ENCODE results near the gene HDAC9.
"Not testable (repeated sequence)": the region's sequence is repeated elsewhere in the genome, so short reads cannot be mapped to it uniquely, and the experiment has no call there.

Gene HDAC9

DNA sequence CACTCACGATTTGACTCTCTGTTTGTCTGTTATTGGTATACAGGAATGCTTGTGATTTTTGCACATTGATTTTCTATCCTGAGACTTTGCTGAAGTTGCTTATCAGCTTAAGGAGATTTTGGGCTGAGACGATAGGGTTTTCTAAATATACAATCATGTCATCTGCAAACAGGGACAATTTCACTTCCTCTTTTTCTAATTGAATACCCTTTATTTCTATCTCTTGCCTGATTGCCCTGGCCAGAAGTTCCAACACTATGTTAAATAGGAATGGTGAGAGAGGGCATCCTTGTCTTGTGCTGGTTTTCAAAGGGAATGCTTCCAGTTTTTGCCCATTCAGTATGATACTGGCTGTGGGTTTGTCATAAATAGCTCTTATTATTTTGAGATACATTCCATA lies 240.5 kb downstream of the HDAC9 start:
- not testable (repeated sequence) for DNase-seq (ENCODE audit: low read depth)

DNA sequence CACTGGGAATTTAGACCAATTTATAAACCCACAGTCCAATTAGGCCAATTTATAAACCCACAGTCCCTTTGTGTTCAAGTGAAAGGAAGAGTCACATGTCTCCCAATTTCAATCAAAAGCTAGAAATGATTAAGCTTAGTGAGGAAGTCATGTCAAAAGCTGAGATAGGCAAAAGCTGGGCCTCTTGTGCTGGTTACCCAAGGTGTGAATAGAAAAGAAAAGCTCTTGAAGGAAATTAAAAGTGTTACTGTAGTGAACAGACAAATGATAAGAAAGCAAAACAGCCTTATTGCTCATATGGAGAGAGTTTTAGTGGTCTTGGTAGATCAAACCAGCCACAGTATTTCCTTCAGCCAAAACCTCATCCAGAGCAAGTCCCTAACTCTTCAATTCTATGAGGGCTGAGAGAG lies 245.0 kb downstream of the HDAC9 start:
- no peak for DNase-seq (ENCODE audit: low read depth)

DNA sequence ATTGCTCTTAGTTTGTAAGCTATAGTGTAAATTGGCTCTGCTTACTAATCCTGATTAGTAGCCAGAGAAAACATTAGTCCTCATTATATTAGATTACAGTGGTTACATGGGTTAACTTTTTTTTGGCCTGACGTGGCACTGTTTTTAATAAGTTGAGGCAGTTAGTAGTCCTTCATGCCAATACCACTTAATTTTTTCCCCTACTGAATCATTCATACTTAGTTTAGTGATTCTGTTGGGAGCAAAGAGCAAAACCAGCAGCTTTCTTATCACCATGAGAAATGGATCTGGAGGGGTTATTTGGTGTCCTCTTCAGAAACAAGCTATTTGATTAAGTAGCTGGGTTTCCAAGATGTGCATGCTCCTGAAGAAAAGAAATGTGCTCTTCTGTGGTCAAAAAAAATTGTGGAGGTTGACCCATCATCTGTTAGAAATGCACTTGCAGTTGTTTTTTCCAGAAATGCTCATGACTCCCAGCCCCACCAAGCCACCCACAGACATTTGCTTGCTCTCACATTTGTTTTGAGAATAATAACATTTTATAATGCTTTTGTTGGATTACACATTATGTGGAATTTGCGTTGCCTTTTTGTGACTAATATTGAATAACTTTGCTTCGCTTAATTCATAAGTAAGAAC lies 258.5 kb downstream of the HDAC9 start:
- no peak for DNase-seq (ENCODE audit: low read depth)

DNA sequence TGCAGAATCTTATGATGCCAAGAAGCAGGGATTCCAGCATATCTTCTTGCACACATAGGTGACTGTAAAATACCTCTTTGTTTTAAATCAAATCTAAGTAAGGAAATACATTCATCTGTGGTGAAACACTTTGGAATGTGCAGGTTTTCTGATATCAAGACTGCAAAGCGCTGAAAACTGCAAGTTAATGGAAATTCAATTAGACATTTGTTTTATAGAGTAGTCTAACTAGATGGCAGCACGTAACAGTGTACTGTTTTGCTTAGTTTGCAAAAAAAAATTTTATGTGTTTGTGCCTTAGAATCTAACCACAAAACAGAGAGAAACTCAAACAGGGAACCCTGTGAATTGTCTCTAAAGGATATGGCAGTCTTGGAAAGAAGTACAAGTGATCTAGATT lies 259.2 kb downstream of the HDAC9 start:
- DNase-seq (ENCODE audit: low read depth) = no peak

DNA sequence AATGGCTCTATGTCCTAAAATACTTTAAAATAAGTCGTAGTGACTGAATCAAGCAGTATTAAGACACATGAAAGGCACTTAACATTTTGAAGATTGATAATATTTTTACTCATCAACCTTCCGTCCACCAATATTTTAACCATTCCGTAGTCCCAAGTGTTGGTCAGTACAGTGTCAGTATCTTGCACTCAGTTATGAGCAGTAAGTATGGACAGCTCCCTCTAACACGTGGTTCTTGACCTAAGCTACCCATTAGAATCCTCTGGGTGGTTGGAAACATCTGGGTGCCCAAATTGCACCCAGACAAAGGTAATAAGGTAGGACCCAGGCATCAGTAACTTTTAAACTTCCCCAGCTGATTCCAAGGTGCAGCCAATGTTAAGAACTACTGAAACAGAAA lies 260.2 kb downstream of the HDAC9 start:
- no peak for DNase-seq (ENCODE audit: low read depth)

DNA sequence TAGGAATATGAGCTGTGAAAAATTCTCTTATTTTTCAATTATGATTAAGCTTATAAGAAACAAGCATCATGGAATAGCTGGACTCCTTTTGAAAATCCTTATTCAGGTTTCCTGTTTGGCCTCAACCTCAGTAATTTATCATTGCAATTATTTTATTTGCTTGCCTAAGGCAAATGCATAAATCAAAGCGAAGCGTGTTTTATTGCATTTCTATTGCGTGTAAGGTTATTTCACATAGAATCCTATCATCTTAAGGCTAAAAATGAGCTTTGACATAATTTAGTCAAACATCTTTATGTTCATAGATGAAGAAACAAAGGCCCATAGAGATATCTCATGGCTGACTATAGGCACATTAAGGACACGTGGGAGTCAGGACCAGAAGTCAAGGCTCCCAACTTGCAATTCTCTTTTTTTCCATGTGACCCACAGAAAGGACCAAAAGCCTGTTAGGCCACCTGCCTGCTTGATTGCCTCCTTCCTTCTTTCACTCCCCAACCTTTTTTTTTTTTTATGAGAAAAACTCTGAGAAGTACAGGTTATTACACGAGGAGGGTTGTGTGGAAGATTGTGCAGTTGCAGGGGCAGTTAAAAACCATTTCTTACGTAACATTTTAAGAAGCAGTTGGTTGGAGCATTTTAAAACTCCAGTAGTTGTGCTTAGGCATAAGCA lies 261.0 kb downstream of the HDAC9 start:
- DNase-seq (ENCODE audit: low read depth) = no peak

DNA sequence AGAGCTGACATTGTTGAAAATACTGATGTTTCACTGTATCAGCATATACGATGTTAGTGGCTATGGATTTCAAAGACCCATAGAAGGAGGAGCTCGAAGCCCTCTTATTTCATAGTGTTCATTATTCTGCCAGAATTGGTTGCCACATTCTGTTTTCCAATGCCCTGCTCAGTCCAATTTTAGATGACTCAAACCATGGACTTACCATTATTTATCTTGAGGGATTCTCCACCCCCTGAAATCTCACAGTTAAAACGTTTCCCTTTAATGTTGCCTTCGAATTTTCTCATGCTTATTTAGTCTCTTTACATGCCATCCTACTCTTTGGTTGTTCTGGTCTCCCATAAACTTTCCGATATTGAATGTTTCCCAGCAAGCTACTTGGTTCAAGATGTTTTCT lies 264.5 kb downstream of the HDAC9 start:
- no peak for DNase-seq (ENCODE audit: low read depth)

DNA sequence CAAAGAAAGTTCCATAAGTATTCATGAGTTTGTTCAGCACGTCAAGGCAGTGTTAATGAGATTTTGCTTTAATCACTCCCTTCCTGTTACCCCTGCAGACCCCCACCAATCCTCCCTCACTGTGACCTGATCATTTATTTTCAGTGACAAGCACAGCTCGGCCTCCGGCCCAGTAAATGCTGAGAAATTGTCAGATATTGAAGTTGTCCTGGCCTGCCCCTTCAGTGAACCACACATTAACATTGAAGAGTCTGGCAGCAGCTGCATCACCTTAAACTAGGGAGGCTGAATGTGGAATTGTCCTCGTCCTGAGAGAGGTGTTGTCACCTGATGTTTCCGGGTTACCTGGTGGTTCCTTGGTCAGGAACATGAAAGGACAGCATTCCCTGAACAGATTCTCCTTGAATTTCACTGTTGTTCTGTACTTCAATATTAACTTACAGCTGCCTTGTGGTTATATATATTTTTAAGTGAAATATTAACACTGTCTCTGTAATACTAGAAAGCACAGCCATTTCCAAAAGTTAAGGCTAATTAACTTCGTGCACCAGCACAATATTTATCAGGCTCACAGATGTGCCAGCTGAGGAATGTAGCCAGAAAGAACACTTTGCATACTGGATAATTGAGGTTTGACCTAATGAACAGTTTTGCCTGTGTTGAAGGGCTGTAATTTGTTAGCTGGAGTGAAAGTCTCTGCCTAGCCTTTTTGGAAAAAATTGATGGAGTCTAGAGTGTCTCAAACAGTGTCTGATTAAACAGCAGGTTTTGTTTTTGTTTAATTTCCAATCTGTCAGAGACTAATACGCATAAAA lies 265.3 kb downstream of the HDAC9 start:
- no peak for DNase-seq (ENCODE audit: low read depth)

DNA sequence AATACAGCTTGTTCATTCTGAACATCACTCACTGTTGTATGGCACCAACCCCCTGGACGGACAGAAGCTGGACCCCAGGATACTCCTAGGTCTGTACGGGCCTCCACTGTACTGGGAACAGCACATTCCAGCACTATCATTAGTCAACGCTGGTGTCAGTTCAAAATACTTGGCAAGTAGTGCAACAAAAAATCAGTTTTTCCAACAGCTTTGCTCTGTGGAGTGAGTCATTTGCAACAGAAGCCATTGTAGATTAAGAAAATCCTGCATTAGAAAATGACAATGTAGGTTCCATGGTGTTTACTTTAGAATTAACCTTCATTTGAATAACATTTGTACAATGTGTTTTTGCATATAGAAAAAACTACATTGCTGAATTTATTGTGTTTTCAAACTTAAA lies 266.6 kb downstream of the HDAC9 start:
- DNase-seq (ENCODE audit: low read depth) = no peak

DNA sequence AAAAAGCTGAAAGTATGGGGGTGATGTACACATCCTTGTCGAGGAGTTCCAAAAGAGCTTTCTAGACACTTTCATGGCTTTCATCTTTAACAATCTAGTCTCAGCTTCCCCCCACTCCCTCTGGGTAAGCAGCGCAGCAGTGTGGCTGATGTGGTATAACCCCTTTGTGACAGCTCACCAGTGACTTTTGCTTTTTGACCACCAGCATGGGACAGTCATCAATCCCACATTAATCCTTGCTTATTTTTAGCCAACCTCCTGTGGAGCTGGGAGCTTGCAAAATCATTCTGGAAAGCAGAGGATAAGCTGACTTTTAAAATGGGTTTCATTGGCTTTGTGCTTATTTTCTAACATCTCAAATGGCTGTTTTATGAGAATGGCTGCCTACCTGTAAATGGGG lies 272.7 kb downstream of the HDAC9 start:
- DNase-seq (ENCODE audit: low read depth) = no peak

DNA sequence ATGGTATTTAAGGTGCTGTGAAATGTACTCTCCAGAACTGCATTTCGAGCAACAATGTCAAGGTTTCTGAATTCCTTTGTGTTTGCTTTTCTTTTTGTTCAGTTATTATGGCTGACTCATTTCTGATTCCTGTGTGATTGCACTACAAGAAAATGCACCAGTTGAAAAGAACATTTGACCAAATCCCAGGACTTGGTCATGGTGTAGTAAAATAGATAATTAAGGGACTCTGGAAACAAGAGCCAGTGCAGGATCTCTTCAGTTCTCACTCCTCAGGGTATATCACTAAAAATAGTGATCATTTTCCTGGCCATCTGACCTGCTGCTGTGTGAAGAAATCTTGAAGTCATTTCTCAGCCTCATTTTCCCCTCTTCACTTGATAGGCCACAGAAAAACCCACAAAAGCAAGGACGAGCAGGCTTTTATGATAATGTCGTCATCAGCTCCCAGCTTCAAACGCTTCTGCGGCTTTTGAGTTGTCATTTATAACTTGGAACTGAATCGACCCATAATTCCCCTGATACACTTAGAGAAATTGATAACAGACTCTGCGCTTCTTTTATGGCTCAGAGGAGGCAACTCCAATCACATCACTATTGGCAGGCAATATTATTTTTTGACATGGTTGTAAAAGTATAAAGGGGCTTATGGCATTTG lies 274.7 kb downstream of the HDAC9 start:
- DNase-seq (ENCODE audit: low read depth) = no peak

DNA sequence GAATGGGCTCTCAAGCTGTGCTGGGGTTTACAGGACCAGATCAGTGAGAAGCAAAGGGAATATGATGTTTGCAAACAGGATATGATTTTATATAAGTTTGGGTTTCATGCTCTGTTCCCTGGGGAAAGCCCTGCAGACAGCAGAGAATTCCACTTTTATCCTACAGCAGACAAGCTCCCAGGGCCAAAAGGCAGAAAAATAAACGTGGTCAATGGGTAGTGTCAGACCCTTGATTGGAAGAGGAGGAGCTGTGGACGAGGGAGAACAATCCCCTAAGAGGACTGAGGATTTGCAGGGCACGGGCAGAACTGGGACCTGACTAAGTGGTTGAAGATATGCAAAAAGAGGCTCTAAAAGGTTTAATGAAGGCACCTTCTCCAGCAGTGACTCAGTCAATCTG lies 275.3 kb downstream of the HDAC9 start:
- no peak for DNase-seq (ENCODE audit: low read depth)

DNA sequence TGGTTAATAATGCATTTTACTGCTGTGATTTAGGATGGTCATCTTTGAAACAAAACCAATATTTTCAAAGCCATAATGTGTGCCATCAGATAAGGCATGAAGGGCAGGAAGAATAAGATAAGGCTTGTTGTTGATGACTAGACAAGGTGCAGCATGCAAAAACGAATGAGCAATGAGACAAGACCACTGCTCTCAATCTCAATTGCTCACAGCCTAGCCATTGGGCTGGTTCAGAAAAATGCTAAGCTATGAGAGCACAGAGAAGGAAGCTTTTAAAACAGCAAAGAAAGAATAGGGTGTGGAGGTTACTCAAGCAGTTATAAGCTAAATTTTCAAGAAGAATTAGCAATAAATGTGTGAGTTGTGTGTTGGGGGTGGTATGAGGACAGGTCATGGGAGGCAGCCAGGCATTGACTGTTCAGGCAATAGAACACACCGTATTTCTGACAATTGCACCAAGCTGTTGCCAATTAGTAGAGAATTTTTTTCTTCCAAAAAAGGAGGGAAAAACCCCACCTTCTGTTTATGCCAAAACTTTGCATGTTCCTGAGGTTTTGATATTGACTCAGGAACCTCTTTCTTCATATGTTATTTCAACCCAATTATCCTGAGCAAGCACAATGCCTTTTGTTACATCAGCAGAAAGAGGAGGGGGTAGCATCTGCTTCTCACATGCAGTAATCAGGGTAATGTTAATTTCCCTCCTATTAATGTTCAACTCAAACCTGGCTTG lies 276.5 kb downstream of the HDAC9 start:
- no peak for DNase-seq (ENCODE audit: low read depth)

DNA sequence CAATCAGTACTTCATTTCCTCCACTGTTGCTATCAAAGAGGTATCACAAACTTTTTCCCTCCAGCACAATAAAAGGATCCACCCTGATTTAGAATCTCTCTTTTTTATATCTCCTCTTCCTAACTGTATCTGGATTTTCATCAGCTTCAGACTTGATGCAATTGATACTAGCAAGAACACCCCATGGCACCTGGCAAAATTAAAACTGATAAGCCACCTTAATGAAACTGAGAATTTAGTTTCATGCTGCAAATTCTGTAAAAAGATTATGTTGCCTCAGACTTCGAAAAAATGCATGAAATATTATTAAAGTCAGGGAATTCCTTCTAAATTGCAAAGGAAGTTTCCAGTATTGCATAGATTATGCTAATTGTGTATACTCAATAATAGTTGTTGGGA lies 277.0 kb downstream of the HDAC9 start:
- DNase-seq (ENCODE audit: low read depth) = no peak

DNA sequence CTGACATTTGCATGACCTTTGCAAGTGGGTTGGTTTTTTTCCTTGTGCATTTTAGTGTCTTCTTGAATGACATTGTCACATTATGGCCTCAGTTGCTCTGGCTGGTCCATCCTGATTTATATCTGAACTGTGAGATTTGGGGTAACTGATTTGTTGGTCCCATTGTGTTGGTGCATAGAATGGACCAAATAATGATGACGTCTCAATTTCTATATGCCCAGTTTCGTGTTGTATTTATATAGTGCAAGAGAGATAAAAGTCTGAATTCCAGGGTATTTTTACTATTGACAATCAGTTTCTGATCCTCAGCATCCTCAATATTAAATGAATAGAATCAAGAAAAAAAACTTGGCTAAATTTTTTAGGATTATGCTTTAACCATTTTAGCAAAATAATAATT lies 281.8 kb downstream of the HDAC9 start:
- no peak for DNase-seq (ENCODE audit: low read depth)

DNA sequence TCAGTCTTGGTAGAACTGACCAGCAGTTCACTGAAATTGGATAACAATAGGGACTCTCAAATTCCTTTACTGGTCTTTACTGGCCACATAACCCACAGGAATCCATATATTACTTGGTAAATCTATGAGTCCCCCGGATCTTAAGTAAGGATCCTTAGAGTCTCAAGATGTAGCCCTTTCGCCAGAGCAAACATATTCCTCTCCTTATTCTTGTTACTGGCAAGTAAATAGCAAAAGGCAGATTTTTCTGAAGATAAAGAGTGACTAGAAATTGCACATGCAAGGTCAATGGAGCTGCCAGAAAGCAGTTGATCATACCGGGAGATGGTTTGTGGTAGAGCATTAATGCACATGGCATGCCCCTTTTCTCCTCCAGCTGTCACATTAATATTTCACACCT lies 283.0 kb downstream of the HDAC9 start:
- DNase-seq (ENCODE audit: low read depth) = no peak

DNA sequence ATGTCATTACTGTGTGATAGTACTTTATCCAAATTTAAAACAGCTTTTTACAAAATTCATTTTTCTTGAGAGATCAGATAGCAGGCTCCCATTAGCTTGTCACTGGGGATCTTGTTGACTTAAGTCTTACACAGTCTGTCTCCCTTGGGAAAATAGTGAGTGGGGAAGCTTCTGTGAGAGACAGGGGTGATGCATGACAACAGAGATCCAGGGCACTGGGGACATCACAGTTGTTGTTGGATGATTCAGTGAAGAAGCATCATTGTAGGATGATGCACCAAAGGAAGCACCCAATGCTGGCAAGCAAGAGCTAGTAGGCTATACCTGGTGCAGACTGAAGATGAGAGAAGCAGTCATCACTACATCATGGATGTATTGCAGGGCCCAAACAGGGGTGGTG lies 284.7 kb downstream of the HDAC9 start:
- no peak for DNase-seq (ENCODE audit: low read depth)

DNA sequence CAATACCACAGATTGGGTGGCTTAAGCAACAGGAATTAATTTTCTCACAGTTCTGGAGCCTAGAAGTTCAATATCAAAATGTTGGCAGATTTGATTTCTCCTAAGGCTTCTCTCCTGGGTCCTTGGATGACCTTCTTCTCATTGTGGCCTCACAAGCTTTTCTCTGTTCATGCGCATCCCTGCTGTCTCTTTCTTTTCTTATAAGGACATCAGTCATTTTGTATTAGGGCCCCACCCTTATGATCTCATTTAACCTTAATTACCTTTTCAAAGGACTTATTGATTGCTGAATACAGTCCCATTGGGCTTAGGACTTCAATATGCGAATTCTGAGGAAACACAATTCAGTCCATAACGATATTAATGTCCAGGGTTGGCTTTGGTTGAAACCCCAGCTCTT lies 285.4 kb downstream of the HDAC9 start:
- DNase-seq (ENCODE audit: low read depth) = no peak

DNA sequence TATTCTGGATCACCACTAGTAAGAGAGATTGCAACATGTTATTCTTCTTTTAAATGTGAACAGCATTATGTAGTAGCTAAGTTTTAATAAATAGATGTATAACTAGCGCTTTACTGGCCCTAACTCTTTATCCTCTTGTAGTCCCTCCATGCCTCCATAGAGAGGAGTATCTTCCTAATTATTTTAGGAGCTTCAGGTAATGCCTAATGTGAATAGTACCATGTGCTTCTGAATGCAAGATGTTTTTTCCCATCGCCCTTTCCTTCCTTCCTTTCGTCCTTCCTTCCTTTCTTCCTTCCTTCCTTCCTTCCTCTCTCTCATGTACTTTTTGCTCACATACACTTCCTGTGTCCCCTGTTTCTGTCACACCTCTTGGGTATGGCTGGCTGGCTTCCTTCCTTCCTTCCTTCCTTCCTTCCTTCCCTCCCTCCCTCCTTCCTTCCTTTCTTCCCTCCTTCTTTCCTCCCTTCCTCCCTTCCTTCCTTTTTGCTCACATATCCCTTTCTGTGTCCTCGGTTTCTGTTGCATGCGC lies 290.7 kb downstream of the HDAC9 start:
- DNase-seq (ENCODE audit: low read depth) = no peak

DNA sequence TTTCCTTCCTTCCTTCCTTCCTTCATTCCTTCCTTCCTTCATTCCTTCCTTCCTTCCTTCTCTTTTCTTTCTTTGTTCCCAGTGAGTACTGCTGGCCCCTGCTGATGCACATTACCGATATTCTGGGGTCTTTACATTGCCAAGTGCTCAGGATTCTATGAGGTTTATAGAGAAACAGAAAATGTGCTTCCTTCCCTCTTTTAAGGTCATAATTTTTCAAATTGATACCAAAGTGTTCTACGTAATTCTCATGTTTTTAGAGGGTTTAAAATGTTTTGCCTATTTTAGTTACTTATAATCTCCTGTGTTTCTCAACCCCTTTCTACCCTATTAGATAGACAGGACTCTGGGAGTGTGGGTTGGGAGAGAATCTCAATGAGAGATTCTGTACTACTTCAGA lies 291.2 kb downstream of the HDAC9 start:
- no peak for DNase-seq (ENCODE audit: low read depth)

DNA sequence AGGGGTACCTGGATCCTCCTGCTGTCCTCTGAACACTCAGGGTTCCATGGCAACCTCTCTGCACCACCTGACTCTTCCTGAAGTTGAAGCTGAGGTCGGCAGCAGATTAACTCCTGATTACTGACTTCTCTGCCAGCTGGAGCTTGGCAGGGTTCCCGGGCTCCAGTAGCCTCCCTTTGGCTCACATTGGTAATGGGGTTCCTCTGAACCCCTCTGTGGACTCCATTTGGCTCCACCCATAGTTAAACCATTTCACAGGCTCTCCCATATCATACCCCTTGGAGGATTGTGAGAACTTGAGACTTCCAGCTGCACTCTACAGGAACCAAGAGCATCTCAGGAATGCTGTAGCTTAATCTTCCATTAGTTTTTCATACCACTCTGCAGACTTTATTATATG lies 292.5 kb downstream of the HDAC9 start:
- DNase-seq (ENCODE audit: low read depth) = no peak

All from stimulated activated CD8-positive, alpha-beta memory T cell treated with anti-CD3 and anti-CD28 coated beads, Interleukin-7, amount 100 ng/mL, for 24 hours (primary cell).